BLaER1 treated with 17β-estradiol and CSF1 and Interleukin-3, amounts not matched to agents 10 nM and 100 nM (cell line): ENCODE results near the gene METTL18.
"Not testable (repeated sequence)": the region's sequence is repeated elsewhere in the genome, so short reads cannot be mapped to it uniquely, and the experiment has no call there.

Experiments used
- H3K27ac ChIP-seq, 11 experiments: shearing (Covaris generic); formaldehyde crosslinking; 2 replicates each; pipeline ENCODE4 v1.8.1; 2022
- H3K27me3 ChIP-seq, 11 experiments: shearing (Covaris generic); formaldehyde crosslinking; 2 replicates each; pipeline ENCODE4 v1.8.1; 2022
- H3K36me3 ChIP-seq, 11 experiments: shearing (Covaris generic); formaldehyde crosslinking; 2 replicates each; pipeline ENCODE4 v1.8.1; 2022
- H3K4me1 ChIP-seq, 10 experiments: shearing (Covaris generic); formaldehyde crosslinking; 2 replicates each; pipeline ENCODE4 v1.8.1; 2022
- H3K4me2 ChIP-seq, 11 experiments: shearing (Covaris generic); formaldehyde crosslinking; 2 replicates each; pipeline ENCODE4 v1.8.1; 2022
- H3K4me3 ChIP-seq, 10 experiments: shearing (Covaris generic); formaldehyde crosslinking; 2 replicates each; pipeline ENCODE4 v1.8.1; 2022
- H3K9ac ChIP-seq, 11 experiments: shearing (Covaris generic); formaldehyde crosslinking; 2 replicates each; pipeline ENCODE4 v1.8.1; 2022
- H3K9me3 ChIP-seq, 11 experiments: shearing (Covaris generic); formaldehyde crosslinking; replicated peaks in 1 of 11; 2 replicates each; pipeline ENCODE4 v1.8.1; 2022
- H4K20me1 ChIP-seq, 11 experiments: shearing (Covaris generic); formaldehyde crosslinking; 2 replicates each; pipeline ENCODE4 v1.8.1; 2022
- Cebpa-rat ChIP-seq, 11 experiments: shearing (Covaris generic); IDR thresholded peaks; 2 replicates each; pipeline ENCODE4 v1.8.1; 2022

METTL18 gene

GRCh38 chr1:169816617-169817016 is 21.9 kb upstream of the METTL18 start:
- Histone ChIP-seq H3K27ac (no peak overlapping the region), H3K9me3 (peaks cover 15 to 48% (median 34%) of the 10 kb centered on the region in 11 experiments; a peak in 20 of 22 replicates), H3K36me3 (peaks cover 53 to 95% (median 81%) of the 10 kb centered on the region in 11 experiments), H4K20me1 (no peaks in the 10 kb centered on the region), H3K27me3 (no peaks in the 10 kb centered on the region), H3K9ac (no peak overlapping the region), H3K4me1 (no peaks in the 10 kb centered on the region), H3K4me3 (no peak overlapping the region), H3K4me2 (no peak overlapping the region)
- TF ChIP-seq Cebpa-rat (IDR thresholded peaks at IDR 0.05): no peak

GRCh38 chr1:169814265-169814664 is 19.6 kb upstream of the METTL18 start:
- H3K36me3 ChIP-seq: peaks cover 45 to 85% (median 72%) of the 10 kb centered on the region in 11 experiments
- TF ChIP-seq Cebpa-rat (IDR thresholded peaks at IDR 0.05): no peak
- no peak overlapping the region for H3K9ac ChIP-seq
- H3K4me1 ChIP-seq: no peaks in the 10 kb centered on the region
- H3K4me2 ChIP-seq: no peak overlapping the region
- no peak overlapping the region for H3K27ac ChIP-seq
- no peaks in the 10 kb centered on the region for H4K20me1 ChIP-seq
- no peaks in the 10 kb centered on the region for H3K27me3 ChIP-seq
- H3K9me3 ChIP-seq: peaks cover 15 to 48% (median 34%) of the 10 kb centered on the region in 11 experiments; a peak in 20 of 22 replicates
- H3K4me3 ChIP-seq: no peak overlapping the region

- peaks cover 15 to 37% (median 30%) of the 10 kb centered on the region in 11 experiments; a peak in 20 of 22 replicates for H3K9me3 ChIP-seq
- no peak overlapping the region for H3K4me2 ChIP-seq
- peaks cover 52 to 90% (median 73%) of the 10 kb centered on the region in 11 experiments for H3K36me3 ChIP-seq
- H3K27me3 ChIP-seq: no peaks in the 10 kb centered on the region
- H3K4me3 ChIP-seq: no peak overlapping the region
- TF ChIP-seq Cebpa-rat (IDR thresholded peaks at IDR 0.05): no peak
- no peak overlapping the region for H3K27ac ChIP-seq
- H3K4me1 ChIP-seq: no peaks in the 10 kb centered on the region
- no peaks in the 10 kb centered on the region for H4K20me1 ChIP-seq
- H3K9ac ChIP-seq: no peak overlapping the region
These were observed 17.4 kb upstream of the METTL18 start for GRCh38 chr1:169812131-169812530.

GRCh38 chr1:169811418-169812035 is 16.8 kb upstream of the METTL18 start:
- not testable (repeated sequence) for H3K27me3 ChIP-seq, H4K20me1 ChIP-seq, H3K4me1 ChIP-seq, H3K4me3 ChIP-seq, H3K4me2 ChIP-seq, H3K9ac ChIP-seq, H3K27ac ChIP-seq
- Histone ChIP-seq H3K9me3 (peaks cover 13 to 31% (median 24%) of the 10 kb centered on the region in 11 experiments; a peak in 20 of 22 replicates), H3K36me3 (peaks cover 50 to 90% (median 73%) of the 10 kb centered on the region in 11 experiments)

- Histone ChIP-seq H3K36me3 (peaks cover 47 to 89% (median 71%) of the 10 kb centered on the region in 11 experiments), H3K27ac (no peak overlapping the region), H3K27me3 (no peaks in the 10 kb centered on the region), H3K9ac (no peak overlapping the region), H4K20me1 (no peaks in the 10 kb centered on the region), H3K4me3 (no peak overlapping the region), H3K4me2 (no peak overlapping the region), H3K4me1 (no peaks in the 10 kb centered on the region), H3K9me3 (peaks cover 0 to 11% (median 4%) of the 10 kb centered on the region in 11 experiments; a peak in 14 of 22 replicates)
- TF ChIP-seq Cebpa-rat (IDR thresholded peaks at IDR 0.05): no peak
These were observed 14.8 kb upstream of the METTL18 start for GRCh38 chr1:169809370-169810095.

- no peak for TF ChIP-seq Cebpa-rat (IDR thresholded peaks at IDR 0.05)
- Histone ChIP-seq H3K4me1 (peaks cover 0 to 23% (median 0%) of the 10 kb centered on the region in 10 experiments; a peak in 6 of 20 replicates), H3K27me3 (no peaks in the 10 kb centered on the region), H3K9me3 (no peaks in the 10 kb centered on the region), H4K20me1 (no peaks in the 10 kb centered on the region), H3K36me3 (peaks cover 34 to 94% (median 68%) of the 10 kb centered on the region in 11 experiments; a peak in 21 of 22 replicates), H3K4me2 (no peak overlapping the region), H3K27ac (no peak overlapping the region), H3K9ac (no peak overlapping the region), H3K4me3 (no peak overlapping the region)
These were observed 10.2 kb upstream of the METTL18 start for GRCh38 chr1:169804941-169805340.

GRCh38 chr1:169802888-169803287 is 8.2 kb upstream of the METTL18 start:
- no peak for TF ChIP-seq Cebpa-rat (IDR thresholded peaks at IDR 0.05)
- H3K4me3 ChIP-seq: no peak overlapping the region
- peaks cover 0 to 23% (median 0%) of the 10 kb centered on the region in 10 experiments; a peak in 6 of 20 replicates for H3K4me1 ChIP-seq
- H3K9me3 ChIP-seq: no peaks in the 10 kb centered on the region
- H3K36me3 ChIP-seq: peaks cover 21 to 94% (median 61%) of the 10 kb centered on the region in 11 experiments; a peak in 21 of 22 replicates
- peak overlapping the region in 1 of 11 experiments; percentile 31; a peak in 1 of 22 replicates for H3K27ac ChIP-seq
- H3K4me2 ChIP-seq: peak overlapping the region in 2 of 11 experiments; percentile 54 to 58; a peak in 4 of 22 replicates
- no peaks in the 10 kb centered on the region for H4K20me1 ChIP-seq
- H3K9ac ChIP-seq: no peak overlapping the region
- no peaks in the 10 kb centered on the region for H3K27me3 ChIP-seq

- TF ChIP-seq Cebpa-rat (IDR thresholded peaks at IDR 0.05): no peak
- Histone ChIP-seq H3K27me3 (no peaks in the 10 kb centered on the region), H3K36me3 (peaks cover 0 to 61% (median 23%) of the 10 kb centered on the region in 11 experiments; a peak in 17 of 22 replicates), H3K4me1 (peaks cover 18 to 34% (median 28%) of the 10 kb centered on the region in 10 experiments), H3K4me2 (no peak overlapping the region), H4K20me1 (no peaks in the 10 kb centered on the region), H3K9ac (no peak overlapping the region), H3K4me3 (no peak overlapping the region), H3K9me3 (no peaks in the 10 kb centered on the region), H3K27ac (no peak overlapping the region)
These were observed 2.6 kb upstream of the METTL18 start for GRCh38 chr1:169797281-169797680.

- Histone ChIP-seq H3K4me2 (peak overlapping the region; percentile 68 to 96 (median 87); a peak in 21 of 22 replicates), H3K4me3 (peak overlapping the region in 6 of 10 experiments; percentile 77 to 90 (median 84); a peak in 8 of 20 replicates)
These were observed 1.6 kb upstream of the METTL18 start for GRCh38 chr1:169796274-169796810.

More at GRCh38 chr1:169796274-169796810, 1.6 kb upstream of the METTL18 start:
- Histone ChIP-seq H3K4me1 (peaks cover 18 to 35% (median 27%) of the 10 kb centered on the region in 10 experiments), H3K27ac (no peak overlapping the region), H3K9me3 (no peaks in the 10 kb centered on the region), H3K36me3 (peaks cover 0 to 62% (median 23%) of the 10 kb centered on the region in 11 experiments; a peak in 17 of 22 replicates), H3K27me3 (no peaks in the 10 kb centered on the region), H4K20me1 (no peaks in the 10 kb centered on the region), H3K9ac (peak overlapping the region in 4 of 11 experiments; percentile 86 to 92 (median 91); a peak in 2 of 22 replicates)
- TF ChIP-seq Cebpa-rat (IDR thresholded peaks at IDR 0.05): no peak
